IPS DF 4.7 (cell line): Measurements from ENCODE around the gene PSMF1.

Experiments
- DNase-seq: peaks from one replicate; pipeline ENCODE4 v3.0.0-alpha.2; 2013; ENCODE audit warnings: low spot score; ENCODE audit errors: extremely low read depth

PSMF1 gene

GRCh38 chr20:1188347-1188746, 69.9 kb downstream of the PSMF1 start:
- DNase-seq: no peak

GRCh38 chr20:1189827-1190226, 71.4 kb downstream of the PSMF1 start:
- DNase-seq: no peak

GRCh38 chr20:1190847-1191246, 72.4 kb downstream of the PSMF1 start:
- no peak for DNase-seq

- no peak for DNase-seq
These were observed 72.9 kb downstream of the PSMF1 start for GRCh38 chr20:1191299-1191698.

GRCh38 chr20:1195226-1195625, 76.8 kb downstream of the PSMF1 start:
- DNase-seq: no peak

GRCh38 chr20:1196634-1197033, 78.2 kb downstream of the PSMF1 start:
- no peak for DNase-seq

GRCh38 chr20:1197801-1198200, 79.4 kb downstream of the PSMF1 start:
- no peak for DNase-seq

- DNase-seq: no peak
These were observed 80.3 kb downstream of the PSMF1 start for GRCh38 chr20:1198751-1199150.

- DNase-seq: no peak
These were observed 80.9 kb downstream of the PSMF1 start for GRCh38 chr20:1199212-1199873.

- DNase-seq: no peak
These were observed 81.6 kb downstream of the PSMF1 start for GRCh38 chr20:1199964-1200363.

- DNase-seq: no peak
These were observed 84.5 kb downstream of the PSMF1 start, which contains the start of gene C20orf202 for GRCh38 chr20:1202762-1203504. Gene C20orf202 (plus strand): TSS chr20:1203454. CDS start chr20:1203586, 132 bp downstream.

GRCh38 chr20:1203630-1204029, 85.2 kb downstream of the PSMF1 start:
- DNase-seq: no peak

- no peak for DNase-seq
These were observed 85.7 kb downstream of the PSMF1 start for GRCh38 chr20:1204113-1204512.

GRCh38 chr20:1204576-1204975, 86.2 kb downstream of the PSMF1 start:
- no peak for DNase-seq

GRCh38 chr20:1205802-1206201, 87.4 kb downstream of the PSMF1 start:
- DNase-seq: no peak

- DNase-seq: no peak
These were observed 88.2 kb downstream of the PSMF1 start for GRCh38 chr20:1206366-1207148.

- DNase-seq: no peak
These were observed 89.0 kb downstream of the PSMF1 start for GRCh38 chr20:1207293-1207878.

- no peak for DNase-seq
These were observed 91.3 kb downstream of the PSMF1 start for GRCh38 chr20:1209447-1210387.

GRCh38 chr20:1210501-1210900, 92.1 kb downstream of the PSMF1 start:
- DNase-seq: no peak

- no peak for DNase-seq
These were observed 93.6 kb downstream of the PSMF1 start for GRCh38 chr20:1212023-1212422.
